Measurements from ENCODE around the gene MACROD2. TPM values are rescaled to one million over a fixed set of nuclear protein-coding genes. Genes with fewer than 3 reads are reported as not detected.

MACROD2 gene
- total RNA-seq, 4 donors from 2014 or later, result 4.6 to 33.0 (median 8.3) TPM

GRCh38 chr20:14726591-14726990 lies 731.3 kb downstream of the MACROD2 start:
- in situ Hi-C loops (cut with MboI; ENCODE audit: low pct_ligation_motif_present in 1 of 4, low pct_unique_long_range_greater_than_20kb in 1 of 4, low sequenced_read_pairs in 3 of 4) (no loop called here), intact Hi-C loops (cut with DNase I; ENCODE audit: low total_unique reads) (no loop called here)
- 88 to 100% methylated on average over 3 of the region's 3 CpGs for WGBS, 2 donors (ENCODE audit: low coverage in 1 of 2)
- H3K36me3 ChIP-seq, result no peaks in the 10 kb centered on the region
- no peak overlapping the region for H3K27ac ChIP-seq
- no peak for DNase-seq
- no peaks in the 10 kb centered on the region for H3K9me3 ChIP-seq
- no peaks in the 10 kb centered on the region for H3K4me1 ChIP-seq
- no peaks in the 10 kb centered on the region for H3K27me3 ChIP-seq
- H3K4me3 ChIP-seq, result no peak overlapping the region
- TF ChIP-seq, protein P1, sequence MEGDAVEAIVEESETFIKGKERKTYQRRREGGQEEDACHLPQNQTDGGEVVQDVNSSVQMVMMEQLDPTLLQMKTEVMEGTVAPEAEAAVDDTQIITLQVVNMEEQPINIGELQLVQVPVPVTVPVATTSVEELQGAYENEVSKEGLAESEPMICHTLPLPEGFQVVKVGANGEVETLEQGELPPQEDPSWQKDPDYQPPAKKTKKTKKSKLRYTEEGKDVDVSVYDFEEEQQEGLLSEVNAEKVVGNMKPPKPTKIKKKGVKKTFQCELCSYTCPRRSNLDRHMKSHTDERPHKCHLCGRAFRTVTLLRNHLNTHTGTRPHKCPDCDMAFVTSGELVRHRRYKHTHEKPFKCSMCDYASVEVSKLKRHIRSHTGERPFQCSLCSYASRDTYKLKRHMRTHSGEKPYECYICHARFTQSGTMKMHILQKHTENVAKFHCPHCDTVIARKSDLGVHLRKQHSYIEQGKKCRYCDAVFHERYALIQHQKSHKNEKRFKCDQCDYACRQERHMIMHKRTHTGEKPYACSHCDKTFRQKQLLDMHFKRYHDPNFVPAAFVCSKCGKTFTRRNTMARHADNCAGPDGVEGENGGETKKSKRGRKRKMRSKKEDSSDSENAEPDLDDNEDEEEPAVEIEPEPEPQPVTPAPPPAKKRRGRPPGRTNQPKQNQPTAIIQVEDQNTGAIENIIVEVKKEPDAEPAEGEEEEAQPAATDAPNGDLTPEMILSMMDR (IDR thresholded peaks at IDR 0.05), result no peak
- TF ChIP-seq EP300 (IDR thresholded peaks at IDR 0.05; ENCODE audit: low read depth) (no peak), POLR2AphosphoS5 (IDR thresholded peaks at IDR 0.05) (no peak), POLR2A (IDR thresholded peaks at IDR 0.05) (no peak)

- Histone ChIP-seq H3K4me1 (no peaks in the 10 kb centered on the region), H3K27ac (no peak overlapping the region), H3K4me3 (no peak overlapping the region), H3K36me3 (no peaks in the 10 kb centered on the region), H3K9me3 (no peaks in the 10 kb centered on the region), H3K27me3 (no peaks in the 10 kb centered on the region)
- no peak for DNase-seq
- intact Hi-C loops (cut with DNase I; ENCODE audit: low total_unique reads), result no loop called here
- TF ChIP-seq POLR2AphosphoS5 (IDR thresholded peaks at IDR 0.05) (no peak), POLR2A (IDR thresholded peaks at IDR 0.05) (no peak), EP300 (IDR thresholded peaks at IDR 0.05; ENCODE audit: low read depth) (no peak)
- TF ChIP-seq, protein P1 (IDR thresholded peaks at IDR 0.05), result no peak
- in situ Hi-C loops (cut with MboI; ENCODE audit: low pct_ligation_motif_present in 1 of 4, low pct_unique_long_range_greater_than_20kb in 1 of 4, low sequenced_read_pairs in 3 of 4), result no loop called here
- WGBS, 2 donors (ENCODE audit: low coverage in 1 of 2), result 90% methylated on average over 1 of the region's 1 CpG; no CpG with 5 or more reads in 1 of the 2 donors
Measured at GRCh38 chr20:14727485-14728150, 732.3 kb downstream of the MACROD2 start.

DNA sequence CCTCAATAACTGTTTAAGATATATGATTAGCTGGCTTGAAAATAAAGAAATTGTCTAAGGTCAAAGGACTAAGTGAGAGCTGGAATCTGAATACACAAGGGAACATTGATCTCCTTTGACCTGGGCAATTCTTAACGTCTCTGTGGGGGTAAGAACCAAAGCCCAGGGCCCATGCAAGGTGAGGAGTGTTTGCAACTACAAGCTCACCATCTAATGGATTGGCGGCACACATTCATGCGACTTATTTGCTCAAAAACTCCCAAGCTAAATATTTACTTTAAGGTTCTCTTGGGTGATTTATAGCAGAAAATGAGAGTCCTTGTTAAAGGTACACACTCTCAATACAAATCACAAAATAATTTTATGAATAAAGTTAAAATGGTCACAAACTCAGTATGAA lies 734.1 kb downstream of the MACROD2 start:
- WGBS, 2 donors (ENCODE audit: low coverage in 1 of 2), result 49 to 50% methylated on average over 2 to 3 of the region's 3 CpGs
- in situ Hi-C loops (cut with MboI; ENCODE audit: low pct_ligation_motif_present in 1 of 4, low pct_unique_long_range_greater_than_20kb in 1 of 4, low sequenced_read_pairs in 3 of 4), result no loop called here
- H3K27ac ChIP-seq, result no peak overlapping the region
- intact Hi-C loops (cut with DNase I; ENCODE audit: low total_unique reads), result no loop called here
- no peaks in the 10 kb centered on the region for H3K4me1 ChIP-seq
- no peaks in the 10 kb centered on the region for H3K27me3 ChIP-seq
- no peak for DNase-seq
- H3K9me3 ChIP-seq, result no peaks in the 10 kb centered on the region
- TF ChIP-seq EP300 (IDR thresholded peaks at IDR 0.05; ENCODE audit: low read depth) (no peak), POLR2A (IDR thresholded peaks at IDR 0.05) (no peak), POLR2AphosphoS5 (IDR thresholded peaks at IDR 0.05) (no peak)
- TF ChIP-seq, protein P1 (IDR thresholded peaks at IDR 0.05), result no peak
- H3K4me3 ChIP-seq, result no peak overlapping the region
- no peaks in the 10 kb centered on the region for H3K36me3 ChIP-seq

DNA sequence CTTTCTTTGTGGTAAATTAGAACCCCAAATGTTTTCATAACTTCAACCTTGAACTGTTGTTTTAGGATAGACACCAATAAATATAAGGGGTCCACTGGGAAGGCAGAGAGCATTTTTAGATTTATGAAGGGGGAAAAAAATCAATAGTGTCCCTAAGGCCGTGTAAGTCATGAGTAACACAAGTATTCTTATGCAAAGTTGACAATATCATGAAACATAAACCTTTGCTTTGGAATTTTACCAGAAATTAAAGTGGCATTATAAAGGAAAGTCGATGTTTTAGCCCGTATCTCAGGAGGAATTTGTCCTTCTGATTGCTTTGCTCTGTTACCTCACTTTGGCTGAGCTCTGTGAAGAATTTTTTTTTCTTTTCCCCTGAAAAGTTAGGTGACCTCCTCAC lies 737.0 kb downstream of the MACROD2 start:
- intact Hi-C loops (cut with DNase I; ENCODE audit: low total_unique reads), result no loop called here
- WGBS, 2 donors (ENCODE audit: low coverage in 1 of 2), result 71 to 75% methylated on average over 3 of the region's 3 CpGs
- DNase-seq, result no peak
- no peak overlapping the region for H3K27ac ChIP-seq
- no peak overlapping the region for H3K4me3 ChIP-seq
- in situ Hi-C loops (cut with MboI; ENCODE audit: low pct_ligation_motif_present in 1 of 4, low pct_unique_long_range_greater_than_20kb in 1 of 4, low sequenced_read_pairs in 3 of 4), result no loop called here
- no peaks in the 10 kb centered on the region for H3K27me3 ChIP-seq
- no peaks in the 10 kb centered on the region for H3K9me3 ChIP-seq
- H3K36me3 ChIP-seq, result no peaks in the 10 kb centered on the region
- H3K4me1 ChIP-seq, result no peaks in the 10 kb centered on the region
- no peak for TF ChIP-seq POLR2A (IDR thresholded peaks at IDR 0.05)

GRCh38 chr20:14732996-14733395 lies 737.7 kb downstream of the MACROD2 start:
- in situ Hi-C loops (cut with MboI; ENCODE audit: low pct_ligation_motif_present in 1 of 4, low pct_unique_long_range_greater_than_20kb in 1 of 4, low sequenced_read_pairs in 3 of 4) (no loop called here), intact Hi-C loops (cut with DNase I; ENCODE audit: low total_unique reads) (no loop called here)
- Histone ChIP-seq H3K4me1 (no peaks in the 10 kb centered on the region), H3K27ac (no peak overlapping the region), H3K4me3 (no peak overlapping the region), H3K9me3 (no peaks in the 10 kb centered on the region), H3K27me3 (no peaks in the 10 kb centered on the region), H3K36me3 (no peaks in the 10 kb centered on the region)
- TF ChIP-seq, protein P1 (IDR thresholded peaks at IDR 0.05), result no peak
- TF ChIP-seq POLR2AphosphoS5 (IDR thresholded peaks at IDR 0.05) (no peak), EP300 (IDR thresholded peaks at IDR 0.05; ENCODE audit: low read depth) (no peak), POLR2A (IDR thresholded peaks at IDR 0.05) (no peak)
- no peak for DNase-seq
- 60 to 78% methylated on average over 1 of the region's 1 CpG for WGBS, 2 donors (ENCODE audit: low coverage in 1 of 2)
